ENCODE data around the gene NABP2. TPM values are rescaled to one million over a fixed set of nuclear protein-coding genes. Genes with fewer than 3 reads are reported as not detected.

The NABP2 gene
- 25.5 and 31.6 TPM in 2 replicates for total RNA-seq (2014; rRNA removed; shearing (Covaris generic))
- polyA plus RNA-seq (2016; fragmentation: Nextera tagmentation; extraction: Ambion mirVana), result 24.9 and 27.8 TPM in 2 replicates
- long read RNA-seq, transcript NABP2-201 (7 exons, 1,417 nt), result major isoform, 25 of 33 reads
- long read RNA-seq, partial matches to known transcripts, result 0 of 33 reads
- long read RNA-seq, other reads (novel, unspliced or antisense), result 3 of 33 reads

GRCh38 chr12:56224102-56224701 lies at the start of gene NABP2:
TSS of gene NABP2 (plus strand) at chr12:56224342. CDS start at chr12:56224857, 515 bp downstream.
- Histone ChIP-seq H3K9me2 (ENCODE audit: insufficient read depth) (no peaks in the 10 kb centered on the region), H3F3A (replicated peaks; ENCODE audit: low read depth) (peaks cover 20% of the 10 kb centered on the region; the same call in 1 of the 2 replicates), H3K4me1 (ENCODE audit: insufficient read depth) (peaks cover 30% of the 10 kb centered on the region), H2AFZ (peak within 1 kb of the TSS; percentile 86), H3K4me3 (peak within 1 kb of the TSS; percentile 74), H4K20me1 (replicated peaks; ENCODE audit: insufficient read depth) (no peaks in the 10 kb centered on the region), H3K4me2 (peak within 1 kb of the TSS; percentile 93), H3K27me3 (ENCODE audit: insufficient read depth) (no peaks in the 10 kb centered on the region), H3K36me3 (ENCODE audit: insufficient read depth) (no peaks in the 10 kb centered on the region), H3K79me2 (replicated peaks; ENCODE audit: insufficient read depth) (peaks cover 20% of the 10 kb centered on the region), H3K27ac (ENCODE audit: low read depth) (peak within 1 kb of the TSS; percentile 92)
- peak within 1 kb of the TSS; percentile 96 for H3K27ac Mint-ChIP-seq
- no peaks in the 10 kb centered on the region for H3K9me3 Mint-ChIP-seq
- peaks cover 15% of the 10 kb centered on the region for H3K36me3 Mint-ChIP-seq (ENCODE audit: low read depth)
- H3K4me1 Mint-ChIP-seq, result peaks cover 34% of the 10 kb centered on the region
- H3K27me3 Mint-ChIP-seq (ENCODE audit: insufficient read depth, low read depth, poor library complexity), result peaks cover 5% of the 10 kb centered on the region
- ATAC-seq (peak; percentile 75), DNase-seq (ENCODE audit: low spot score) (peak; percentile 100)
- H3K4me3 Mint-ChIP-seq, result peak within 1 kb of the TSS; percentile 93
- TF ChIP-seq STAT1 (IDR thresholded peaks at IDR 0.05; ENCODE audit: unreplicated experiment), result no peak
- TF ChIP-seq ZNF462 (CRISPR knock-in tag; IDR thresholded peaks at IDR 0.05), result no peak
- no peak for TF ChIP-seq REST (IDR thresholded peaks at IDR 0.05; ENCODE audit: unreplicated experiment)
- no peak for TF ChIP-seq EZH2 (IDR thresholded peaks at IDR 0.05; ENCODE audit: low read depth, unreplicated experiment)
- TF ChIP-seq EZH2phosphoT487 (IDR thresholded peaks at IDR 0.05; ENCODE audit: unreplicated experiment), result no peak
- TF ChIP-seq JUNB (IDR thresholded peaks at IDR 0.05; ENCODE audit: unreplicated experiment), result no peak
- TF ChIP-seq ETS1 (IDR thresholded peaks at IDR 0.05), result 0 out of 2 replicates have a peak, but pooled peaks have one; percentile 45
- TF ChIP-seq POLR2AphosphoS5 (IDR thresholded peaks at IDR 0.05; ENCODE audit: low read depth), result peak; percentile 50; the same call in 1 of the 2 replicates
- peak; percentile 72 to 76 for TF ChIP-seq CTCF (conservative IDR thresholded peaks at IDR 0.05; ENCODE audit: low read depth in 2 of 2)
- no peak for TF ChIP-seq ZNF331 (CRISPR knock-in tag; IDR thresholded peaks at IDR 0.05; ENCODE audit: low read depth)
- TF ChIP-seq NANOG (IDR thresholded peaks at IDR 0.05; ENCODE audit: borderline replicate concordance), result no peak
- no peak for TF ChIP-seq ZNF114 (CRISPR knock-in tag; IDR thresholded peaks at IDR 0.05)
- peak; percentile 65 for TF ChIP-seq CREB1 (CRISPR knock-in tag; IDR thresholded peaks at IDR 0.05; ENCODE audit: low read depth)
